Measurements from ENCODE around the gene AUTS2. TPM values are rescaled to one million over a fixed set of nuclear protein-coding genes. Genes with fewer than 3 reads are reported as not detected.
A peak's percentile ranks its signal among the peaks of the same experiment; 100 is the strongest.

The AUTS2 gene
- total RNA-seq, 1 experiment from 2014 or later: 42.1 TPM

DNA sequence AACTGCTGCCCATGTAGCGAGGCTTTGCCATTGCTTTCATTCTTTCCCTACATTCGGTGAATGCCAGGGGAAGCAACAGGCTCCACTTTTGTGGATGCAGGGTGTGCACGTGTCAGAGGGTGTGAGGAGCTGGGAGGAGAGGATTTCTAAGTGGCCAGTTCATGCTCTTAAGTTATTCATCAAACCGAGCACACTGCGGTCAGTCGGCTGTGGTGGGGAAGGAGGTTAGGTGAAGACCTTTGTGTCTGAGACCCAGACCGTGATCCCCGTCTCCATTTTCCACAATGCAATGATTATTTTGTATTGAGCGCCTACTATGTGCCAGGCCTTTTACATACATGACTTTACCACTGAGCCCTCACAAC is 1095.0 kb downstream of the AUTS2 start:
- DNase-seq (ENCODE audit: low spot score): no peak
- Histone ChIP-seq H3K9me3 (ENCODE audit: low read depth, low read length, poor library complexity, severe bottlenecking) (no peaks in the 10 kb centered on the region), H3K36me3 (ENCODE audit: insufficient read depth, low read length, poor library complexity, severe bottlenecking) (no peaks in the 10 kb centered on the region), H3K27ac (ENCODE audit: low read depth, low read length, poor library complexity, severe bottlenecking) (no peak overlapping the region), H3K4me1 (ENCODE audit: insufficient read depth, low read length, poor library complexity, severe bottlenecking) (peaks cover 22% of the 10 kb centered on the region), H3K27me3 (replicated peaks; ENCODE audit: insufficient read depth, low read depth, low read length, poor library complexity) (peaks cover 19% of the 10 kb centered on the region), H3K4me3 (ENCODE audit: low read depth, low read length, poor library complexity, severe bottlenecking) (peak overlapping the region; percentile 82)
- BruUV-seq (replicated peaks): no TSS peak
- ChIA-PET CTCF (no interaction called here), POLR2A (ENCODE audit: low non-redundant PET) (interaction anchor here (0.6 kb wide), 1 partner anchor 621 kb away, joined by 17 read pairs; no protein-coding TSS in a partner anchor)
- TF ChIP-seq EZH2 (IDR thresholded peaks at IDR 0.05; ENCODE audit: borderline replicate concordance, low read depth, low read length, poor library complexity, severe bottlenecking): no peak
- TF ChIP-seq, protein P1, sequence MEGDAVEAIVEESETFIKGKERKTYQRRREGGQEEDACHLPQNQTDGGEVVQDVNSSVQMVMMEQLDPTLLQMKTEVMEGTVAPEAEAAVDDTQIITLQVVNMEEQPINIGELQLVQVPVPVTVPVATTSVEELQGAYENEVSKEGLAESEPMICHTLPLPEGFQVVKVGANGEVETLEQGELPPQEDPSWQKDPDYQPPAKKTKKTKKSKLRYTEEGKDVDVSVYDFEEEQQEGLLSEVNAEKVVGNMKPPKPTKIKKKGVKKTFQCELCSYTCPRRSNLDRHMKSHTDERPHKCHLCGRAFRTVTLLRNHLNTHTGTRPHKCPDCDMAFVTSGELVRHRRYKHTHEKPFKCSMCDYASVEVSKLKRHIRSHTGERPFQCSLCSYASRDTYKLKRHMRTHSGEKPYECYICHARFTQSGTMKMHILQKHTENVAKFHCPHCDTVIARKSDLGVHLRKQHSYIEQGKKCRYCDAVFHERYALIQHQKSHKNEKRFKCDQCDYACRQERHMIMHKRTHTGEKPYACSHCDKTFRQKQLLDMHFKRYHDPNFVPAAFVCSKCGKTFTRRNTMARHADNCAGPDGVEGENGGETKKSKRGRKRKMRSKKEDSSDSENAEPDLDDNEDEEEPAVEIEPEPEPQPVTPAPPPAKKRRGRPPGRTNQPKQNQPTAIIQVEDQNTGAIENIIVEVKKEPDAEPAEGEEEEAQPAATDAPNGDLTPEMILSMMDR (conservative IDR thresholded peaks at IDR 0.05; ENCODE audit: low read depth, low read length): no peak
- intact Hi-C loops (cut with micrococcal nuclease; ENCODE audit: unreplicated experiment): loop anchor here (10.0 kb wide), 1 partner anchor 179 kb away; no protein-coding TSS in a partner anchor

DNA sequence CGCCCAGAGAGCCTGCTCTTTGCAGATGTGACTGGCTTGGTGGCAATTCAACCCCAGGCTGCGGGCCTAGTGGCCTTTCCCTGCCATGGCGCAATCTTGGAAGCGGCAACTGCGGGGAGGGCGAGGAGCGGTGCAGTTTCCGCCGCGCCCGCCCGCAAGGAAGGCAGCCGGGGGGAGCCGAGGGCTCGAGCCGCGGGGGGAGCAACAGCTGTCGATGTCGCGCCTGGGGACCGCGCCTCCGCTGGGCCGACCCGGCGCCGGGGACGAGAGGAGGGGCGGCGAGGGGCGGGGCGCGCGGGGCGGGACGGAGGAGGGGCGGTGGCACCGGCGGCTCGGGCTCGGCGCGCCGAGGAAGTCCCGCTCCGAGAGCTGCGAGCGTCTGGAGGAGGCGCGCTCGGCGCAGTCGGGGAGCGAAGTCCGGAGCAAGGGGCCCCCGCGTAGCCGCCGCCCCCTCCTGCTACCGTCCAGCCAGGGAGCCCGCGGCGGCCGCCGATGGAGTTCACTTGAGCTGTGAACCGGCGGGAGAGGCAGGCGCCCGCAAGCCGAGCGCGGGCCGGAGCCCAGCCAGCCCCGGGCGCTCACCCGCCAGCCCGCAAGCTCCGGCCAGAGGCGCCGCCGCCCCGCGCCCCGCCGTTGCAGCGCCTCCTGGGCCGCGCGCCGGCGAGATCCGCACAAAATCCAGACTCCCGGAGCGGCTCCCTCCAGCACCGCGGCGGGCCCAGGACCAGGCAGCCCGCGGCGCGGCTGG is 1095.6 kb downstream of the AUTS2 start:
- CTCF ChIA-PET: no interaction called here
- H3K27ac ChIP-seq (ENCODE audit: low read depth, low read length, poor library complexity, severe bottlenecking): no peak overlapping the region
- H3K4me3 ChIP-seq (ENCODE audit: low read depth, low read length, poor library complexity, severe bottlenecking): peak overlapping the region; percentile 82
- peaks cover 19% of the 10 kb centered on the region for H3K27me3 ChIP-seq (replicated peaks; ENCODE audit: insufficient read depth, low read depth, low read length, poor library complexity)
- peaks cover 22% of the 10 kb centered on the region for H3K4me1 ChIP-seq (ENCODE audit: insufficient read depth, low read length, poor library complexity, severe bottlenecking)
- TF ChIP-seq, protein P1 (conservative IDR thresholded peaks at IDR 0.05; ENCODE audit: low read depth, low read length): no peak
- TF ChIP-seq EZH2 (IDR thresholded peaks at IDR 0.05; ENCODE audit: borderline replicate concordance, low read depth, low read length, poor library complexity, severe bottlenecking): no peak
- BruUV-seq (replicated peaks): no TSS peak
- intact Hi-C loops (cut with micrococcal nuclease; ENCODE audit: unreplicated experiment): loop anchor here (10.0 kb wide), 1 partner anchor 179 kb away; no protein-coding TSS in a partner anchor
- POLR2A ChIA-PET (ENCODE audit: low non-redundant PET): interaction anchor here (0.6 to 0.8 kb wide), 2 partner anchors 621 to 705 kb away, joined by 11 to 17 read pairs; no protein-coding TSS in a partner anchor
- no peaks in the 10 kb centered on the region for H3K9me3 ChIP-seq (ENCODE audit: low read depth, low read length, poor library complexity, severe bottlenecking)
- DNase-seq (ENCODE audit: low spot score): peak; percentile 73
- no peaks in the 10 kb centered on the region for H3K36me3 ChIP-seq (ENCODE audit: insufficient read depth, low read length, poor library complexity, severe bottlenecking)

DNA sequence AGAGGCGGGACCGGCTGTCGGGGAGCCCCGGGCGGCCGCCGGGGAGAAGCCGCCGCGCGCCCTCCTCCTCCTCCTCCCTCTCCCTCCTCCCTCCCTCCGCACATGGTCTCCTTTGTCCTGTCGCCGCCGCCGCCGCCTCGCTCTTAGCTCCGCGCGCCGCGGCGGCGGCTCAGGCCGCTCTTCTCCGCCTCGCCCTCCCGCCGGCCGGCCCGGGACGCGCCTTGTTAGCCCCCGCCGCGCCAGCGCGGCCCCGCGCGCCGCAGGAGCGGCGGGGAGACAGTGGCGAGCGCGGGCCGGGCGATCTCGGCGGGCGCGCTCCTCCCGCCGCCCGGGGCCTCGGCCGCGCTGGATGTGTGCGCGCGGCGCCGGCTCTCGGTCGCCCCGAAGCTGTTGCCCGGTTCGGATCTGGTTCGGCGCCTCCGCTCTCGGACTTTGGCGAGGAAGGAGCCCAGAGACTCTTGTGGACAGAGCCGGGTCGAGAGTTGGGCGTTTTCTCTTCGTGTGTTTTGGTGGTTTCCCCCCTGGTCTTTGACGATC is 1096.2 kb downstream of the AUTS2 start:
- intact Hi-C loops (cut with micrococcal nuclease; ENCODE audit: unreplicated experiment): loop anchor here (10.0 kb wide), 1 partner anchor 180 kb away; no protein-coding TSS in a partner anchor
- Histone ChIP-seq H3K27me3 (replicated peaks; ENCODE audit: insufficient read depth, low read depth, low read length, poor library complexity) (peaks cover 19% of the 10 kb centered on the region), H3K36me3 (ENCODE audit: insufficient read depth, low read length, poor library complexity, severe bottlenecking) (no peaks in the 10 kb centered on the region), H3K4me1 (ENCODE audit: insufficient read depth, low read length, poor library complexity, severe bottlenecking) (peaks cover 22% of the 10 kb centered on the region), H3K9me3 (ENCODE audit: low read depth, low read length, poor library complexity, severe bottlenecking) (no peaks in the 10 kb centered on the region), H3K4me3 (ENCODE audit: low read depth, low read length, poor library complexity, severe bottlenecking) (peak overlapping the region; percentile 82), H3K27ac (ENCODE audit: low read depth, low read length, poor library complexity, severe bottlenecking) (peak overlapping the region; percentile 70)
- peak; percentile 56 for DNase-seq (ENCODE audit: low spot score)
- CTCF ChIA-PET: interaction anchor here (0.6 kb wide), 1 partner anchor 26 kb away, joined by 6 read pairs; no protein-coding TSS in a partner anchor
- no peak for TF ChIP-seq EZH2 (IDR thresholded peaks at IDR 0.05; ENCODE audit: borderline replicate concordance, low read depth, low read length, poor library complexity, severe bottlenecking)
- TF ChIP-seq, protein P1 (conservative IDR thresholded peaks at IDR 0.05; ENCODE audit: low read depth, low read length): no peak
- POLR2A ChIA-PET (ENCODE audit: low non-redundant PET): interaction anchor here (0.6 to 0.8 kb wide), 2 partner anchors 38 to 706 kb away, joined by 3 to 11 read pairs; no protein-coding TSS in a partner anchor
- no TSS peak for BruUV-seq (replicated peaks)

All from A673 (cell line).